HCT116 (cell line): ENCODE data around the gene MAPKAP1.

Source experiments
- CEBPB ChIP-seq: IDR thresholded peaks from 2 replicates; pipeline ENCODE4 v1.6.1; 2012; ENCODE audit warnings: low read depth
- CTCF ChIP-seq, 3 experiments: fragments of 200-600 bp in 1 of 3; sonication (generic) in 1 of 3; IDR thresholded peaks in 2 of 3; conservative IDR thresholded peaks in 1 of 3; 2 replicates each; pipeline ENCODE4 v1.5.1; 2012 to 2017; ENCODE audit warnings: low read depth in 2 of 3, low read length in 2 of 3, antibody characterized with exemption in 1 of 3, borderline replicate concordance in 1 of 3, control low read depth in 1 of 3, mild to moderate bottlenecking in 1 of 3, mixed read lengths in 1 of 3, mixed run types in 1 of 3, moderate library complexity in 1 of 3; ENCODE audit not compliant: insufficient read depth in 1 of 3
- EGR1 ChIP-seq: IDR thresholded peaks from 2 replicates; pipeline ENCODE4 v1.6.1; 2012; ENCODE audit warnings: low read depth
- EZH2 ChIP-seq: fragments of 200-600 bp; sonication (generic); IDR thresholded peaks from 2 replicates; pipeline ENCODE4 v1.6.1; 2017; ENCODE audit warnings: antibody characterized with exemption, mixed run types
- EZH2phosphoT487 ChIP-seq: fragments of 200-600 bp; IDR thresholded peaks from 2 replicates; pipeline ENCODE4 v1.6.1; 2018; ENCODE audit warnings: antibody characterized with exemption, borderline replicate concordance
- FOSL1 ChIP-seq: IDR thresholded peaks from 2 replicates; pipeline ENCODE4 v1.6.1; 2012; ENCODE audit warnings: low read depth
- POLR2A ChIP-seq: IDR thresholded peaks from 2 replicates; pipeline ENCODE4 v1.7.0; 2011; ENCODE audit warnings: borderline replicate concordance; ENCODE audit not compliant: insufficient read depth, insufficient read length; ENCODE audit errors: extremely low read depth
- POLR2AphosphoS5 ChIP-seq: IDR thresholded peaks from 2 replicates; pipeline ENCODE4 v1.6.1; 2011; ENCODE audit warnings: mild to moderate bottlenecking, low read depth, low read length, moderate library complexity
- RAD21 ChIP-seq: IDR thresholded peaks from 2 replicates; pipeline ENCODE4 v1.6.1; 2012; ENCODE audit warnings: low read depth, mild to moderate bottlenecking
- REST ChIP-seq: IDR thresholded peaks from 2 replicates; pipeline ENCODE4 v1.6.1; 2012; ENCODE audit warnings: low read depth
- SIN3A ChIP-seq: IDR thresholded peaks from 2 replicates; pipeline ENCODE4 v1.6.1; 2012; ENCODE audit warnings: low read depth
- TCF7L2 ChIP-seq: IDR thresholded peaks from 2 replicates; pipeline ENCODE4 v1.7.0; 2011; ENCODE audit warnings: borderline replicate concordance, inconsistent platforms; ENCODE audit not compliant: insufficient read depth, insufficient read length; ENCODE audit errors: extremely low read depth
- YY1 ChIP-seq: IDR thresholded peaks from 2 replicates; pipeline ENCODE4 v1.6.1; 2011; ENCODE audit warnings: low read length, low read depth, moderate library complexity, mild to moderate bottlenecking; ENCODE audit not compliant: insufficient replicate concordance; ENCODE audit errors: extremely low read depth
- TF ChIP-seq, protein P1 (sequence below): IDR thresholded peaks from 2 replicates; pipeline ENCODE4 v1.6.1; 2012

- TF ChIP-seq TCF7L2 (no peak), POLR2A (no peak), CEBPB (no peak), FOSL1 (no peak), EGR1 (no peak), EZH2 (no peak), POLR2AphosphoS5 (no peak), YY1 (no peak), CTCF (IDR thresholded peaks at IDR 0.05 in 2 of 3, conservative IDR thresholded peaks at IDR 0.05 in 1 of 3; ENCODE audit: borderline replicate concordance in 1 of 3, insufficient read depth in 1 of 3, low read depth in 2 of 3, low read length in 2 of 3) (no peak), REST (no peak), EZH2phosphoT487 (no peak), SIN3A (no peak), RAD21 (no peak)
- TF ChIP-seq, protein P1, sequence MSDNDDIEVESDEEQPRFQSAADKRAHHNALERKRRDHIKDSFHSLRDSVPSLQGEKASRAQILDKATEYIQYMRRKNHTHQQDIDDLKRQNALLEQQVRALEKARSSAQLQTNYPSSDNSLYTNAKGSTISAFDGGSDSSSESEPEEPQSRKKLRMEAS: no peak
These were observed 294.8 kb downstream of the MAPKAP1 start for GRCh38 chr9:125412166-125412565.
